Measurements from ENCODE around the gene NBPF1.
"Not testable (repeated sequence)": the region's sequence is repeated elsewhere in the genome, so short reads cannot be mapped to it uniquely, and the experiment has no call there.

Gene NBPF1

GRCh38 chr1:16632044-16632850, 18.9 kb upstream of the NBPF1 start:
- in situ Hi-C loops (cut with MboI; ENCODE audit: low sequenced_read_pairs, unreplicated experiment): not testable (repeated sequence)
- peak; percentile 34 for DNase-seq (ENCODE audit: low spot score)

GRCh38 chr1:16631248-16632043, 18.1 kb upstream of the NBPF1 start:
- no peak for TF ChIP-seq CTCF (IDR thresholded peaks at IDR 0.05; ENCODE audit: borderline replicate concordance, control extremely low read depth, extremely low read depth, insufficient read depth, missing control alignments)
- in situ Hi-C loops (cut with MboI; ENCODE audit: low sequenced_read_pairs, unreplicated experiment): no loop called here

GRCh38 chr1:16630661-16631247, 17.4 kb upstream of the NBPF1 start:
- TF ChIP-seq CTCF (IDR thresholded peaks at IDR 0.05; ENCODE audit: borderline replicate concordance, control extremely low read depth, extremely low read depth, insufficient read depth, missing control alignments): no peak
- DNase-seq (ENCODE audit: low spot score): peak; percentile 52
- in situ Hi-C loops (cut with MboI; ENCODE audit: low sequenced_read_pairs, unreplicated experiment): no loop called here

More at GRCh38 chr1:16631248-16632043, 18.1 kb upstream of the NBPF1 start:
- DNase-seq (ENCODE audit: low spot score): peak; percentile 47

GRCh38 chr1:16629916-16630530, 16.7 kb upstream of the NBPF1 start:
- in situ Hi-C loops (cut with MboI; ENCODE audit: low sequenced_read_pairs, unreplicated experiment); DNase-seq (ENCODE audit: low spot score): not testable (repeated sequence)

- peak; percentile 58 for DNase-seq (ENCODE audit: low spot score)
- no peak for TF ChIP-seq CTCF (IDR thresholded peaks at IDR 0.05; ENCODE audit: borderline replicate concordance, control extremely low read depth, extremely low read depth, insufficient read depth, missing control alignments)
- in situ Hi-C loops (cut with MboI; ENCODE audit: low sequenced_read_pairs, unreplicated experiment): no loop called here
Measured at GRCh38 chr1:16628361-16629111, 15.2 kb upstream of the NBPF1 start.

- DNase-seq (ENCODE audit: low spot score); in situ Hi-C loops (cut with MboI; ENCODE audit: low sequenced_read_pairs, unreplicated experiment): not testable (repeated sequence)
Measured at GRCh38 chr1:16626409-16626983, 13.1 kb upstream of the NBPF1 start.

- in situ Hi-C loops (cut with MboI; ENCODE audit: low sequenced_read_pairs, unreplicated experiment): no loop called here
- no peak for TF ChIP-seq CTCF (IDR thresholded peaks at IDR 0.05; ENCODE audit: borderline replicate concordance, control extremely low read depth, extremely low read depth, insufficient read depth, missing control alignments)
- DNase-seq (ENCODE audit: low spot score): peak; percentile 60
Measured at GRCh38 chr1:16625497-16626408, 12.4 kb upstream of the NBPF1 start.

GRCh38 chr1:16623812-16624719, 10.7 kb upstream of the NBPF1 start:
- DNase-seq (ENCODE audit: low spot score): peak; percentile 63
- in situ Hi-C loops (cut with MboI; ENCODE audit: low sequenced_read_pairs, unreplicated experiment): loop anchor here (5.0 kb wide), 1 partner anchor 318 kb away; no protein-coding TSS in a partner anchor

GRCh38 chr1:16623337-16623736, 10.0 kb upstream of the NBPF1 start:
- DNase-seq (ENCODE audit: low spot score): peak; percentile 46
- in situ Hi-C loops (cut with MboI; ENCODE audit: low sequenced_read_pairs, unreplicated experiment): loop anchor here (5.0 kb wide), 1 partner anchor 319 kb away; no protein-coding TSS in a partner anchor

All from GM13976 (cell line).